Neural crest cell (in vitro differentiated cells): ENCODE results near the gene ZNF30. TPM values are rescaled to one million over a fixed set of nuclear protein-coding genes. Genes with fewer than 3 reads are reported as not detected.

Source experiments
- DNase-seq: peaks from one replicate; pipeline ENCODE4 v3.0.0; 2021; ENCODE audit warnings: low read depth, mixed read lengths, low spot score
- H3K27ac Mint-ChIP-seq: one replicate; pipeline ENCODE4 v1.8.0; 2021; ENCODE audit warnings: mild to moderate bottlenecking, mixed read lengths; ENCODE audit not compliant: unreplicated experiment
- H3K27me3 Mint-ChIP-seq: 2 replicates; pipeline ENCODE4 v1.8.0; 2021; ENCODE audit warnings: low read depth, mild to moderate bottlenecking, mixed read lengths
- H3K36me3 Mint-ChIP-seq: 2 replicates; pipeline ENCODE4 v1.8.0; 2021; ENCODE audit warnings: low read depth, mild to moderate bottlenecking, mixed read lengths
- H3K4me1 Mint-ChIP-seq: 2 replicates; pipeline ENCODE4 v1.8.0; 2021; ENCODE audit warnings: mixed read lengths
- H3K4me3 Mint-ChIP-seq: one replicate; pipeline ENCODE4 v1.8.0; 2021; ENCODE audit warnings: mild to moderate bottlenecking, mixed read lengths
- H3K9me3 Mint-ChIP-seq: 2 replicates; pipeline ENCODE4 v1.8.0; 2021; ENCODE audit warnings: mixed read lengths
- total RNA-seq: library from RNA; stranded (reverse); gene quantifications from 2 replicates; pipeline ENCODE4 v1.2.1, GENCODE V29; 2021
- TF ChIP-seq, protein P1 (sequence below): fragments of 200-600 bp; sonication (generic); conservative IDR thresholded peaks from 2 replicates; pipeline ENCODE4 v1.5.0; 2021; ENCODE audit warnings: antibody characterized with exemption, mild to moderate bottlenecking

ZNF30 gene
- total RNA-seq, 1 donor from 2014 or later: 7.2 TPM

DNA sequence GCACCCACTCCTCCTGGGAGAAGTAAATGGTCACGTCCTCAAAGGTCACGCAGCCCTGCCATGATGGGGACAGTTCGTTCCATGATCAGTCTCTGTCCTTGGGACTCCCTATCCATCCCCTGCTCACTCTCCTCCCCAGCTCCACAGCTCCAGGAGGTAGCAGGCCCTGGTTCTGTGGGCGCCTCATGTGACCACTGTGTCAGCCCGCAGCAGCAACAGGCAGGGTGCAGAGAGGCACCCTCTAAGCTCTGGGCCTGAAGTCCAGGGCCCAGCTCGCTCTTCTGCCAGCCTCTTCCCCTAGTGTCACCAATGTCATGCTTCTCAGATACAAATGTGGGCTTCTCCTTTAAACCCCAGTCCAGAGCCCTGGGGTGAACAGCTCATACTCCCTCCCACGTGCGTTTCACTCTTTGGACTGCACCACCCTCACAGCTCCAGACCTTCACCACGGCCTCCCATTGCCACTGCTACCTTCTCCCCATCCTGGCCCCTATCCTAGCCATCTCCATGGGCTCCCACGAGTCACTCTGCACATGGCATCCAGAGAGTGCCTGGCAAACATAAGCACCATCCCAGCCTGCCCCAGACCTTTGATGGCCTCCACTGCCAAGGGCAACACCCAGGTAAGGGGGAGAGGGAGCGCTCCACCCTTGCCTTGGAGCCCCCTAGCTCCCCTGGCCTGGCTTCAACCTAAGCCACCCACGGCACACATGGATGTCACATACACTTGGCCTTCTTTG lies 34.4 kb downstream of the ZNF30 start:
- H3K36me3 Mint-ChIP-seq: peaks cover 60% of the 10 kb centered on the region
- TF ChIP-seq, protein P1, sequence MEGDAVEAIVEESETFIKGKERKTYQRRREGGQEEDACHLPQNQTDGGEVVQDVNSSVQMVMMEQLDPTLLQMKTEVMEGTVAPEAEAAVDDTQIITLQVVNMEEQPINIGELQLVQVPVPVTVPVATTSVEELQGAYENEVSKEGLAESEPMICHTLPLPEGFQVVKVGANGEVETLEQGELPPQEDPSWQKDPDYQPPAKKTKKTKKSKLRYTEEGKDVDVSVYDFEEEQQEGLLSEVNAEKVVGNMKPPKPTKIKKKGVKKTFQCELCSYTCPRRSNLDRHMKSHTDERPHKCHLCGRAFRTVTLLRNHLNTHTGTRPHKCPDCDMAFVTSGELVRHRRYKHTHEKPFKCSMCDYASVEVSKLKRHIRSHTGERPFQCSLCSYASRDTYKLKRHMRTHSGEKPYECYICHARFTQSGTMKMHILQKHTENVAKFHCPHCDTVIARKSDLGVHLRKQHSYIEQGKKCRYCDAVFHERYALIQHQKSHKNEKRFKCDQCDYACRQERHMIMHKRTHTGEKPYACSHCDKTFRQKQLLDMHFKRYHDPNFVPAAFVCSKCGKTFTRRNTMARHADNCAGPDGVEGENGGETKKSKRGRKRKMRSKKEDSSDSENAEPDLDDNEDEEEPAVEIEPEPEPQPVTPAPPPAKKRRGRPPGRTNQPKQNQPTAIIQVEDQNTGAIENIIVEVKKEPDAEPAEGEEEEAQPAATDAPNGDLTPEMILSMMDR: no peak
- peak overlapping the region; percentile 90 for H3K4me3 Mint-ChIP-seq
- H3K27me3 Mint-ChIP-seq: no peaks in the 10 kb centered on the region
- DNase-seq: no peak
- peaks cover 21% of the 10 kb centered on the region for H3K9me3 Mint-ChIP-seq
- H3K27ac Mint-ChIP-seq: no peak overlapping the region
- peaks cover 32% of the 10 kb centered on the region for H3K4me1 Mint-ChIP-seq

DNA sequence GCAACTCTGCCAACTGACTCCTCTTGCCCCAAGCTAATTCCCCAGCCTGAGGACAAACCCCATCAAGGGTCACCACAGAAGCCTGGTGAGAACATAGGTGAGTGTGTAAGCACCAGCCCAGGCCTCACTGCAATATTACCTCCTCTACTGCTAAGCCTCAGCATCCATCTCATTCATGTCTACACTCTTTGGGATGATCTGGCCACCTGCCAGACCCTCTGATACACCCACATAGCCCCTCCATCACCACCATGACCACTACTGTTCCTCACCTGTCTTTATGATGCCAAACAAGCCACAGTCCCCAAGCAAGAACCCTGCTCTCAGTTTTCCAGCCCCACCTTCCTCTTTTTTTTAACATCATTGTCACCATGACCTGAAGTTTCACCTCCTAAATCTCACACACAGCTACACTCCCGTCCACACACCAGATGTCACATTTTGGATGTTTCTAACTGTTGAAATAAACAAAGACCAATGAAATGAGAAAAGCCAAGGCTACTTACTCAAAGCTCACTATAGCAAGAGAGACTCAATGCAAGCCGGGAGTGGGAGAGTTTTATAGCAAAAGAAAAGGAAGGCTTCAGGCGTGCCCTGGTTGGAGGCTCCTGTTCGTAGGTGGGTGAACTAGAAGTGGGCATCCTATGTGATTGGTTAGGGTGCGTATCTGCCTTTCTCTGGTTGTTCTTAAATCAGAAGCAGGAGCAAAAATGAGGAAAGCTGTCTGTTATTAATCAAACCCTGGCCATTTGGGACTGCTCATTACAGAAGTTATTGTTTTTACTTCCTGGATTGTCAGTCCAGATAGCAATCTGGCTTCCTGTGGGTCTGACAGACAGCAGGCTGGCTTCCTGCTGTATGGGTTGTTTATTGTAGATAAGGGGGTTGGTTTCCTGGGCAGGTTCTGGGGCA lies 35.3 kb downstream of the ZNF30 start:
- H3K4me1 Mint-ChIP-seq: peaks cover 32% of the 10 kb centered on the region
- H3K9me3 Mint-ChIP-seq: peaks cover 17% of the 10 kb centered on the region
- TF ChIP-seq, protein P1: no peak
- DNase-seq: no peak
- H3K36me3 Mint-ChIP-seq: peaks cover 52% of the 10 kb centered on the region
- H3K4me3 Mint-ChIP-seq: peak overlapping the region; percentile 90
- H3K27ac Mint-ChIP-seq: no peak overlapping the region
- no peaks in the 10 kb centered on the region for H3K27me3 Mint-ChIP-seq

DNA sequence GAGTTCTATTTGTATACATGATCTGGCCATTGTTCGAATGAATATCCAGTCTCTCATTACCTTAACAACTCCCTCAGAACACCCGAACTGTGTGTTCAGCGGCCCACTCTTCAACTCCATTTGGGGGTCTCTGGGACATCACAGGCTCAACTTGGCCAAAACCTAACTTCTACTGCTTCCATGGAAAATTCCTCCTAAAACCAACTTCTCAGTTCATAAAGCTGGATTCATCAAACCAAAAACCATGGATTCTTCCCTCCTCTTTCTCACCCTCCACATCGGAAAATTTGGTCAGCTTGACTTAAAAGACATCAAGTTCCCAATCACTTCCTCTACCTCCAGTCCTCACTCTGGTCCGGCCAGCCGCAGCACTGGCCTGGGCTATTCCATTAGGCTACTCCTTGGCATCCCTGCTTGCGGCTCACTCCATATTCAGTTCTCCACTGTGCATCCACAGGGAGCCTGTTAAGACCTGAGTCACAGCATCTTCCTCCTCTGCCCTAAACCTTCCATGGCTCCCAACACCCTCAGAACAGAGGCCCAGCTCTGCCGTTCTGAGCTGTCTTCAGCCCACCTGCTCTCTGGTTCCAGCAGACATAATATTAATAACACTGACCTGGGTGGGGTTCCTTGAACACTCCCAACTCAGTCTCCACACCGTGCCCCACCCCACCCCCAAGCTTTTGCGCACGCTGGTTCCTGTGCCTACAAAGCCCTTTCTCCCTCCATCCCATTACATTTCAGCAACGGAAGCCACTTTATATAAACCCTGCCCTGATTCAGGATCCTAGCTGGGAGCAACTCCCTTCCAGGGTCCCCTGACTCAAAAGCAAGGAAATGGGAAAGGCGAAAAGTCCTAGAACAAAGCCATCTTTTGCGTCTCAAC lies 36.2 kb downstream of the ZNF30 start:
- peaks cover 14% of the 10 kb centered on the region for H3K9me3 Mint-ChIP-seq
- TF ChIP-seq, protein P1: no peak
- no peak for DNase-seq
- H3K27ac Mint-ChIP-seq: no peak overlapping the region
- H3K4me3 Mint-ChIP-seq: peak overlapping the region; percentile 90
- peaks cover 45% of the 10 kb centered on the region for H3K36me3 Mint-ChIP-seq
- peaks cover 32% of the 10 kb centered on the region for H3K4me1 Mint-ChIP-seq
- no peaks in the 10 kb centered on the region for H3K27me3 Mint-ChIP-seq

DNA sequence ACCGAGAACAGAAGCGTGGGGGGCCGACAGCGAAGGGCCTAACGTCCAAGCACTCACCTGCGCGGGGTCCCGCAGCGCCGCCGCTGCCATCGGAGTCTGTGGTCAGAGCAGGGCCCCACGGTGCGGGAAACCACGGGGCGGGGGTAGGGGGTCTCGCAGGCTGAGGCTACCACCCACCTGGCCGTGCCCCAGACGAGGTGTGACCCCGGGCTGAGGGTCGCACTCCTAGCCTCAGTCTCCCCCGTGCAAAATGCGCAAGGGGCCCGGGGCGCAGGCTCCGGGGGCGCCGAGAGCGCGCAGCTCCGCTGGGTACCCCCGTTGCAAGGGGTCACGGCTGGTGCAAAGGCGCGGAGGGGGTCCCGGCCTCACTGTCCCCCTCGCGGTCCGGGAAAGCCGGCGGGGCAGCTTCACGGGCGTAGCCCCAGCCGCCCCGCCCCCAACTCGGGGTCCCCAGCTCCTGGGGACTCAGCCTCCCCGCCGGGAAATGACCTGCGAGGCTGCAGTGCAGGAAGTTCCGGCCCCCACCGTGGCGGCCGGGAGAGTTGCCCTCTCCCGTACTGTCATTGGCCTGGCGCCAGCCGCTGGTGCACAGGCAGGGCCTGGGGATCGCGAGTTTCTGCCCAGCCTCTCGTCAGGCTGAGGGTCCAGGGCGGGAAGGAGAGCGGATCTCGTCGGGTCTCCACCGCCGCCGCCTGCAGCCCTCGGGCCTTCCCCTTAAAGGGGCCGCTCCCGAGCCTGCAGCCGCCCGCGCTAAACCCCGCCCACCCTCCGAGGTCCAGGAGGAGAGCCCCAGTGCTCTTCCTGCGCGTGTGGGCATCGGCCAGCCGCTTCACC lies 37.1 kb downstream of the ZNF30 start, which contains the start of gene ZNF792:
Gene ZNF792, minus strand, starts transcription at position 657 of the 834 bp plus-strand sequence. Its CDS starts 567 bp downstream, at position 90.
- Mint-ChIP-seq H3K4me3 (peak within 1 kb of the TSS; percentile 90), H3K9me3 (peaks cover 16% of the 10 kb centered on the region), H3K27ac (no peak within 1 kb of the TSS), H3K27me3 (peaks cover 6% of the 10 kb centered on the region), H3K4me1 (peaks cover 32% of the 10 kb centered on the region), H3K36me3 (peaks cover 36% of the 10 kb centered on the region)
- TF ChIP-seq, protein P1: no peak
- peak; percentile 66 for DNase-seq
